A549 (cell line): ENCODE data around the gene TCF25.

Experiments used
- CBX2 ChIP-seq: fragments of 200-600 bp; sonication (generic); IDR thresholded peaks from 2 replicates; pipeline ENCODE4 v1.6.1; 2016; ENCODE audit warnings: low read depth, mild to moderate bottlenecking, borderline replicate concordance
- EP300 ChIP-seq, 2 experiments: fragments of >200 bp; sonication (Bioruptor Twin); formaldehyde crosslinking; IDR thresholded peaks; 2 replicates in 1 of 2; 3 replicates in 1 of 2; pipeline ENCODE4 v1.6.1; 2016 to 2017
- KDM5A ChIP-seq: fragments of 200-600 bp; sonication (generic); IDR thresholded peaks from 2 replicates; pipeline ENCODE4 v1.6.1; 2016; ENCODE audit warnings: antibody characterized with exemption, mild to moderate bottlenecking
- MAZ ChIP-seq: fragments of 150-350 bp; IDR thresholded peaks from 2 replicates; pipeline ENCODE4 v1.6.1; 2014; ENCODE audit warnings: antibody characterized with exemption, low read depth, low read length, borderline replicate concordance
- SREBF2 ChIP-seq: fragments of 450-650 bp; IDR thresholded peaks from 2 replicates; pipeline ENCODE4 v1.6.1; 2014; ENCODE audit warnings: mild to moderate bottlenecking, moderate library complexity
- TFCP2L1 ChIP-seq: fragments of 250-450 bp; sonication (Bioruptor Pico); IDR thresholded peaks from 2 replicates; pipeline ENCODE4 v1.5.0; 2021; ENCODE audit warnings: mild to moderate bottlenecking
- TF ChIP-seq, protein P1 (sequence below): fragments of >200 bp; sonication (Bioruptor Twin); formaldehyde crosslinking; IDR thresholded peaks from 3 replicates; pipeline ENCODE4 v1.5.1; 2016

DNA sequence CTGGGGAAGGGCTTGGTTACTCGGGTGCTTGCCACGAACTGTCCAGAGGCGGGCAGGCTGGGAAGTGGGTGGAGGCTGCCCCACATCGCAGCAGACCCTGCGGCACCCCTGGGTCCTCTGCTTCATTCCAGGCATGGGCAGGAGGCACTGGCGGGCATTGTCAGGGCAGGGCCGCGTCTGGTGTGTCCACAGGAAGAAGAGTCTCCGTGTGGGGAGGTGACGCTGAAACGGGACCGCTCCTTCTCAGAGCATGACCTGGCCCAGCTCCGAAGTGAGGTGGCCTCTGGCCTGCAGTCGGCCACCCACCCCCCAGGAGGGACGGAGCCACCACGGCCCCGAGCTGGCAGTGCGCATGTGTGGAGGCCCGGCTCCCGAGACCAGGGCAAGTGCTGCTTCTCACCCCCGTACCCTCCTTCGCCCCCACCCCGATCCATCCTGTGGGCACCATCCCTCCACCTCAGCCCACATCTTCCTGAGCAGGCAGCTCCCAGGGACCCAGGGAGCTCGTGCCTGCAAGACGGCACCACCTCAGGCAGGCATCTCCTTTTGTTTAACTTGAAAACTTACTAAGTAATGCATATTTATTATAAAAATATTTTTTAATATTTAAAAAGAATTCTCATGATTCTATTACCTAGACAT is 14.3 kb upstream of the TCF25 start:
- TF ChIP-seq EP300 (IDR thresholded peaks at IDR 0.05) = no peak
- TF ChIP-seq MAZ = no peak
- TF ChIP-seq, protein P1, sequence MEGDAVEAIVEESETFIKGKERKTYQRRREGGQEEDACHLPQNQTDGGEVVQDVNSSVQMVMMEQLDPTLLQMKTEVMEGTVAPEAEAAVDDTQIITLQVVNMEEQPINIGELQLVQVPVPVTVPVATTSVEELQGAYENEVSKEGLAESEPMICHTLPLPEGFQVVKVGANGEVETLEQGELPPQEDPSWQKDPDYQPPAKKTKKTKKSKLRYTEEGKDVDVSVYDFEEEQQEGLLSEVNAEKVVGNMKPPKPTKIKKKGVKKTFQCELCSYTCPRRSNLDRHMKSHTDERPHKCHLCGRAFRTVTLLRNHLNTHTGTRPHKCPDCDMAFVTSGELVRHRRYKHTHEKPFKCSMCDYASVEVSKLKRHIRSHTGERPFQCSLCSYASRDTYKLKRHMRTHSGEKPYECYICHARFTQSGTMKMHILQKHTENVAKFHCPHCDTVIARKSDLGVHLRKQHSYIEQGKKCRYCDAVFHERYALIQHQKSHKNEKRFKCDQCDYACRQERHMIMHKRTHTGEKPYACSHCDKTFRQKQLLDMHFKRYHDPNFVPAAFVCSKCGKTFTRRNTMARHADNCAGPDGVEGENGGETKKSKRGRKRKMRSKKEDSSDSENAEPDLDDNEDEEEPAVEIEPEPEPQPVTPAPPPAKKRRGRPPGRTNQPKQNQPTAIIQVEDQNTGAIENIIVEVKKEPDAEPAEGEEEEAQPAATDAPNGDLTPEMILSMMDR = no peak
- no peak for TF ChIP-seq TFCP2L1 (CRISPR knock-in tag)
- TF ChIP-seq KDM5A = no peak
- no peak for TF ChIP-seq SREBF2
- TF ChIP-seq CBX2 = no peak
